Fibroblast of peridontal ligament (primary cell): ENCODE results near the gene TMEM214.
A peak's percentile ranks its signal among the peaks of the same experiment; 100 is the strongest.
"Not testable (repeated sequence)": the region's sequence is repeated elsewhere in the genome, so short reads cannot be mapped to it uniquely, and the experiment has no call there.

Experiments used
- DNase-seq: peaks from one replicate; pipeline ENCODE4 v3.0.0-alpha.2; 2010; ENCODE audit errors: extremely low read depth

Gene TMEM214

GRCh38 chr2:27070653-27071276 lies 38.0 kb downstream of the TMEM214 start:
- DNase-seq, result no peak

- peak; percentile 88 for DNase-seq
Measured at GRCh38 chr2:27071277-27071989, 38.7 kb downstream of the TMEM214 start, which contains the start of gene OST4. OST4 (minus strand) TSS chr2:27071654.

DNA sequence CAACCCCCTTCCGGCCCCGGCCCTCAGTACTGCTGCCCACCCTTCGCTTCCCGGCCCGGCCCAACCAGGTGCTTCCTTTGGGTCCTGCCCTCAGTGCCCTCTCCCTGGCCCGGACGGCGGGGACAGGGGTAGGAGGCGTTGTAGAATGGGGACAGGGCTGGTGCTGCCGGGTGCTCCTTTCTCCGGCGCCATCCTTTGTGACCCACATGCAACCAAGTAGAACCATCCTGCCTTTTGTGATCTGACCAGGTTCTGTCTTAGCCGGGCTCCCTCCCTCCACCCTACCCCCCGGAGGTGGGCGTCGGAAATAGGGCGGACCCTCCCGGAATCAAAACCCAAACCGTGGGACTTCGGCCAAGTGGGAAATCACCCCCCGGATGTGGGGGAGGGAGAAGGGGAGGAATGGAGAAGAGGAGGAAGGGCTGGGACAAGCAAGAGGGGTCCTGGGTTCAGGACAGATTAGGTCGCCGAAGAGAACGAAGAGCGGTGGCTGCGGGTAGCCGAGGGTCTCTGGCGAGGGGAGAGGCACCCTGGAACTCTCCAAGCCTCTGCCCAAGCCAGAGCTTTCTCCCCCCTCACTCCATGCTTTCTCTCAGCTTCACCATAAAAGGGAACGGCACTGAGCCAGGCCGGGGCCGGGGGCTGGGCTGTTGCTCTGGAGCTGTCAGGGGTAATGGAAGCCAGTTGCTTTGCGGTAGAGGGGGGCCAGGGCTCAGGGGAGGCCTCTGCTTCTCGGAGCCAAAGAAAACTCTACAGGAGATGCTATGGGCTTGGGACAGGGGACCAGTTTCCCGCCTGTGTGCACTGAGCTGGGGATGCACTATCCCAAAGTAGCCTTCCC lies 39.4 kb downstream of the TMEM214 start:
- peak; percentile 62 for DNase-seq

- DNase-seq, result peak; percentile 33
Measured at GRCh38 chr2:27072920-27073319, 40.2 kb downstream of the TMEM214 start.

DNA sequence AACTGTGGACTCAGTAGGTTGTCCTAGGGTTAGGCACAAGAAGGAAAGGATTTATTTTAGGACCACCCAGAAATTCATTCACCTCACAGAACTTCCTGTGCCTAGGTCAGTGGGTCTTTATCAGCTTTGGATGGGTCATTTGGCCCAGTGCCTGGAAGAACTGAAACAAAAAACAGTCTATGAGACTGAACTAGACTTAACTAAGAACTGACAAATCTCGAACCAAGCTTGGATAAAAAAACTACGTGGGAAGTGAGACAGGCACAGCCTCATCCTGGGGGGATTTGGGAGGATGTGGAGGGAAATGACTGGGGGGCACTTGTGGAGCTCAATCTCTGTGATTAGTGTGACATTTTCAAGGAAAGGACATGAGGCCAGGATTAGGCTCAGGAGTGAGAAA lies 41.0 kb downstream of the TMEM214 start:
- DNase-seq, result no peak

DNA sequence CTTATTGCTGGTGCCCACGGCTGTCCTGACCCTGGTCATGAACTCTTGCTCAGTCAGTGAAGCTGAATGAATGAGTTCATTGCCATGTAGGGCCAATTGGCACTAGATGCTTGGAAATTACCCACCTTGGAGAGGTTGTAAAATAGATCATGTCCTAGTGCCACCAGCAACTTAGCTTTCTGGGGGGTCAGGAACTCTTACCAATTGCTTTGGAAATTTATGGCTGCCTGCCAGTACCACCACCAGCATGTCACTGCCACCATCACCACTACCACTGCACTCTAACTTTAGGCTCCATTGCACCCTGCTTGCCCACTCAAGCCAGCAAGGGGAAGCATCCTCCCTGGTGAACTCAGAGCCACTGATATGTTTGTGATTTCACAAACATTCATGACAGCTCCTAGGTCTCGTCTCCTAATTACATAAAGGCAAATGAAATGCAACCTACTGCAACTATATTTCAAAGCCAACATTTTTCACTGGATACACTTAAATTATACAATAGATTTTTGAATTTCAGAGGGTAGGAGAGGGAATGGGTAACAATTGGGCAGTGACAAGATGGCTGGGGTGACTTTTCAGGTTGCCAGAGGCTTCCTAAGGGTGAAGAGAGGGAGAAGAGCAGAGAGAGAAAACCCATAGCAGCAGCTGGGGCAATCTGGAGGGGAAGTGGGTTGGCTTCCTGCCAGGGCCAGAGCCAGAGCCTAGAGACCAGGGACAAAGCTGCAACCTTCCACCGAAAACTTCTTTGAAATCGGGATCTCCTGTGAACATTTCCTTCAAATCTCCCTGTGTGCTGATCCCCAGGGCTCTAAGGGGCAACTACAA lies 42.2 kb downstream of the TMEM214 start:
- DNase-seq, result no peak

DNA sequence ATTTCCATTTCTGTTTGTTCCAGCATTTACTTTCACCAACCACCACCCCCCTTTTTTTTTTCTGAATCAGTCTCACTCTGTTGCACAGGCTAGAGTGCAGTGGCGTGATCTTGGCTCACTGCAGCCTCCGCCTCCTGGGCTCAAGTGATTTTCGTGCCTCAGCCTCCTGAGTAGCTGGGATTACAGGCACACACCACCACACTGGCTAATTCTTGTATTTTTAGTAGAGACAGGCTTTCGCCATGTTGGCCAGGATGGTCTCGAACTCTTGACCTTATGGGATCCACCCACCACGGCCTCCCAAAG lies 42.8 kb downstream of the TMEM214 start:
- not testable (repeated sequence) for DNase-seq

DNA sequence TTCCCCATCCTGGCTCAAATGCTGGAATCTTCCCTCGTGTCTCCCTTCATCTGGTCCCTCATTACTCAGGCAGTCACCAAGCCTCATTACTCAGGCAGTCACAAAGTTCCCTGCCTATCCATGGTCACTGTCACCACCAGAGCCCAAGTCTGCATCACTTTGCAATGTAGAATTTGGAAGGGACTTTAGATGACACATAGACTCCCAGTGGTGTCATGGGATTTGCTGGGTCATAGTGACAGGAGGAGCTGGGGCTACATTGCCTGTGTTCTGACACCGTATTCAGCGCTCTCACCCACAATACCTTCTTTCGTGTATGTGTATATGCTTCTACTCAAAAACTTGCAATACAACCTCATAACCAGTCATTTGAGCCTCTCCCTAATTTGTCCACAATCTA lies 43.6 kb downstream of the TMEM214 start:
- DNase-seq, result no peak

- no peak for DNase-seq
Measured at GRCh38 chr2:27077231-27077630, 44.5 kb downstream of the TMEM214 start.

DNA sequence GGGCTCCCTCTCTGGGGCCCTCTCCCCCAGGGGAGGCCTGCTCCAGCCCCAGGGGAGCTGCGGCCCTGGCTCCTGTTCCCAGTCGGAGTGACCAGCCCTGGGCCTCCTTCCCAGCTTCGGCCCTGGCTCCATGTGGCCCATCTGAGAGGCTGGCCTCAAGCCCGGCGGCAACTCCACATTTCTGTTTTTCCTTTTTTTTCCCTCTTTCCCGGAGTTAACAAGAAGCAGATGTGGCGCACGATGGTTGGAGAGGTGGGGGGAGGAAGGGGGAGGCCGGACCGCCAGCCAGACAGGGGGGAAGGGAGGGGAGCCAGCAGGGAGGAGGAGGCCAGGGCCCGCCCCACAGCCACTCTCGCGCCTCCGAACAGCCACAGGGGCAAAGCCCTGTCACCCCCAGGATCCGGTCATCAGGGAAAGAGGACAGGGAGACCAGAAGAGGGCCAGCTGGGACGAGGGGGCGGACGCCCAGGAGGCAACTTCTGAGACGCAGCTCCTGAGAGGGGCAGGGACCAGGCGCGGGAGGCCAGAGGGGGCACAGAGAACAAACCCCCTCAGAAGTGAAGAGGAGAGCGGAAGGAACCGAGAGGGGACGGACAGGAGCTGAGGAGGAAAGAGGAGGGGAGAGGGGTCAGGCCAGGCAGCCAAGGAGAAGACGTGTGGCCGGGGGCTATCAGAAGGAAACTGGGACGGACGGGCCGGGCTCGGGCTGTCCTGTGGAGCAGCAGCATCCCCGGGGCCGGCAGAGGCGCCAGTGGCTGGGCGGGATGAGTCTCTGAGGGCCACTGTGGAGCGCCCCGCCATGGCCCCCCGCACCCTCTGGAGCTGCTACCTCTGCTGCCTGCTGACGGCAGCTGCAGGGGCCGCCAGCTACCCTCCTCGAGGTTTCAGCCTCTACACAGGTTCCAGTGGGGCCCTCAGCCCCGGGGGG lies 45.8 kb downstream of the TMEM214 start, which contains the start of gene EMILIN1:
Gene EMILIN1 (plus strand): TSS at position 349 of the 928 bp plus-strand sequence. CDS start 451 bp downstream, at position 800.
- peak; percentile 97 for DNase-seq

- no peak for DNase-seq
Measured at GRCh38 chr2:27079233-27080139, 46.7 kb downstream of the TMEM214 start.

GRCh38 chr2:27080140-27080469 lies 47.3 kb downstream of the TMEM214 start:
- no peak for DNase-seq

- DNase-seq, result no peak
Measured at GRCh38 chr2:27080603-27080936, 47.8 kb downstream of the TMEM214 start.

DNA sequence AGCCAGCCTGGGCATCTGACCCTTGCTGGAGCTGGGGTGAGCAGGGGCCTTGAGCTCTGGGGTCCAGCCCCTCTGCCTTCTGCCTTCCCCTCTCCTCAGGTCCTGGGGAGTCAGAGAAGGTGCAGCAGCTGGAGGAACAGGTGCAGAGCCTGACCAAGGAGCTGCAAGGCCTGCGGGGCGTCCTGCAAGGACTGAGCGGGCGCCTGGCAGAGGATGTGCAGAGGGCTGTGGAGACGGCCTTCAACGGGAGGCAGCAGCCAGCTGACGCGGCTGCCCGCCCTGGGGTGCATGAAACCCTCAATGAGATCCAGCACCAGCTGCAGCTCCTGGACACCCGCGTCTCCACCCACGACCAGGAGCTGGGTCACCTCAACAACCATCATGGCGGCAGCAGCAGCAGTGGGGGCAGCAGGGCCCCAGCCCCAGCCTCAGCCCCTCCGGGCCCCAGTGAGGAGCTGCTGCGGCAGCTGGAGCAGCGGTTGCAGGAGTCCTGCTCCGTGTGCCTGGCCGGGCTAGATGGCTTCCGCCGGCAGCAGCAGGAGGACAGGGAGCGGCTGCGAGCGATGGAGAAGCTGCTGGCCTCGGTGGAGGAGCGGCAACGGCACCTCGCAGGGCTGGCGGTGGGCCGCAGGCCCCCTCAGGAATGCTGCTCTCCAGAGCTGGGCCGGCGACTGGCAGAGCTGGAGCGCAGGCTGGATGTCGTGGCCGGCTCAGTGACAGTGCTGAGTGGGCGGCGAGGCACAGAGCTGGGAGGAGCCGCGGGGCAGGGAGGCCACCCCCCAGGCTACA lies 49.4 kb downstream of the TMEM214 start:
- no peak for DNase-seq

DNA sequence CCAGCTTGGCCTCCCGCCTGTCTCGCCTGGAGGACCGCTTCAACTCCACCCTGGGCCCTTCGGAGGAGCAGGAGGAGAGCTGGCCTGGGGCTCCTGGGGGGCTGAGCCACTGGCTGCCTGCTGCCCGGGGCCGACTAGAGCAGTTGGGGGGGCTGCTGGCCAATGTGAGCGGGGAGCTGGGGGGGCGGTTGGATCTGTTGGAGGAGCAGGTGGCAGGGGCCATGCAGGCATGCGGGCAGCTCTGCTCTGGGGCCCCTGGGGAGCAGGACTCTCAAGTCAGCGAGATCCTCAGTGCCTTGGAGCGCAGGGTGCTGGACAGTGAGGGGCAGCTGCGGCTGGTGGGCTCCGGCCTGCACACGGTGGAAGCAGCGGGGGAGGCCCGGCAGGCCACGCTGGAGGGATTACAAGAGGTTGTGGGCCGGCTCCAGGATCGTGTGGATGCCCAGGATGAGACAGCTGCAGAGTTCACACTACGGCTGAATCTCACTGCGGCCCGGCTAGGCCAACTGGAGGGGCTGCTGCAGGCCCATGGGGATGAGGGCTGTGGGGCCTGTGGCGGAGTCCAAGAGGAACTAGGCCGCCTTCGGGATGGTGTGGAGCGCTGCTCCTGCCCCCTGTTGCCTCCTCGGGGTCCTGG lies 50.1 kb downstream of the TMEM214 start:
- DNase-seq, result no peak

GRCh38 chr2:27083410-27084296 lies 50.9 kb downstream of the TMEM214 start:
- DNase-seq, result no peak

GRCh38 chr2:27084297-27085061 lies 51.7 kb downstream of the TMEM214 start:
- no peak for DNase-seq
